Activated T-cell treated with anti-CD3 and anti-CD28 coated beads, Interleukin-2, amount 50 U/mL, for 24 hours (primary cell): Measurements from ENCODE around the gene CYTH1.

Experiments used
- DNase-seq: peaks from one replicate; pipeline ENCODE4 v3.0.0-alpha.2; 2020
- H3K27ac Mint-ChIP-seq: 2 replicates; pipeline ENCODE4 v1.8.0; 2020; ENCODE audit warnings: mild to moderate bottlenecking, mixed read lengths
- H3K27me3 Mint-ChIP-seq: 2 replicates; pipeline ENCODE4 v1.8.0; 2020; ENCODE audit warnings: mixed read lengths
- H3K36me3 Mint-ChIP-seq: 2 replicates; pipeline ENCODE4 v1.8.0; 2020; ENCODE audit warnings: low read depth, mixed read lengths
- H3K4me1 Mint-ChIP-seq: 2 replicates; pipeline ENCODE4 v1.8.0; 2020; ENCODE audit warnings: low read depth, mixed read lengths
- H3K4me3 Mint-ChIP-seq: 2 replicates; pipeline ENCODE4 v1.8.0; 2020; ENCODE audit warnings: mild to moderate bottlenecking, moderate library complexity, mixed read lengths
- H3K9me3 Mint-ChIP-seq: 2 replicates; pipeline ENCODE4 v1.8.0; 2020; ENCODE audit warnings: mixed read lengths

Gene CYTH1

DNA sequence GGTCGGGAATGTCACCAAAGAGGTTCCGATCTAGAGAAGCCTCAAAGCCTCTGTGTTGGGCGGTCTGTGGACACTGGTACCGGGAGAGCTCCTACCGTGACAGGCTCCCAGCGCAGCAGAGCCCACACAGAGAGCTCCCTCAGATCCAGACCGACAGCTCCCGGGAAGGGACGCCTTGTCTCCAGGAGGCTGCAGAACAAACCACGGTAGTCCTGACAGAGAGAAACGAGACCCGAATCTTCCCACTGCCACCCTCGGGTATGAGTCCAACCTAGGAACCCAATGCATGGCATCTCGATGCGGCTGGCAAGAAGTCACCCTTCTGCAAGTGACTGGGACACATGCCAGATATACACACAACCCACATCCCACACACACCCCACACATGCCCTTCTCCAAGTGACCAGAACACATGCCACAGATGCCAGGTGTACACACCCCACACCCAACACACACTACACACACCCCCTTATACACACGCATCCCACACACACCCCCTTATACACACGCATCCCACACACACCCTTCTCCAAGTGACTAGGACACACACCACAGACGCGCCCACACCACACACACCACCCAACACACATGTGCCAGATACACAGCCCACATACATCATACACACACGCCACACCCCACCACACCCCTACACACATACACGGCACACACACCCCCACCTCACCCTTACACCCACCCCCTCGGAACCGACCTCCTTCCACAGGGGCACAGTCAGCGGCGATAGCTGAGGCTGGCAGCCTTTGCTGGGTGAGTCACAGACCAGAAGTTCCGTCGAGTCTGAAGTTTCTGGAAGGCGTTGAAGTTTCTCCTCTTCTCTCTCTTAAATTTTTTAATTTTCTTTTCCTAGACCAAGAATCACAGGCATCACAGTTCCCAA, 15.9 kb upstream of the CYTH1 start:
- Mint-ChIP-seq H3K4me3 (no peak overlapping the region), H3K36me3 (peaks cover 96% of the 10 kb centered on the region), H3K27me3 (no peaks in the 10 kb centered on the region), H3K9me3 (no peaks in the 10 kb centered on the region), H3K27ac (peak overlapping the region; percentile 94), H3K4me1 (peaks cover 68% of the 10 kb centered on the region)
- DNase-seq, result no peak

DNA sequence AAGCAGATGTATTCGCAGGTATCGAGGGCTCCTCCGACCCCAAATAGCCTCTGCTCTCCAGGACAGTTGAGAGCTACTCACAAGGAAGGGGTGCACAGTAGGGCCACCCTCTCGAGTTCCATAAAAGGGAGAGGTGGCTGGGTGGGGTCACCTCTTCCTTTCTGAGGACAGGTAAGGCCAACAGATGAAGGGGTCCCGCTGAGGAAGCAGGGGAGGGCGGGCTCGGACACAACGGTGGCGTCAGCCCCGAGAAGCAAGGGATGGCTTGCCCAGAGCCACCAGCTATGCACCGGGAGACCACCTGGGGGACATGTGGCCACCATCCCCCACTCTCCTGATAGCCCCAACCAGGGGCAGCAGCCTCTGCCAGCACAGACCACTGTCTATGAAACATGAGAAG, 15.1 kb upstream of the CYTH1 start:
- no peaks in the 10 kb centered on the region for H3K9me3 Mint-ChIP-seq
- peaks cover 65% of the 10 kb centered on the region for H3K4me1 Mint-ChIP-seq
- no peak overlapping the region for H3K4me3 Mint-ChIP-seq
- no peak overlapping the region for H3K27ac Mint-ChIP-seq
- DNase-seq, result no peak
- no peaks in the 10 kb centered on the region for H3K27me3 Mint-ChIP-seq
- H3K36me3 Mint-ChIP-seq, result peaks cover 96% of the 10 kb centered on the region

DNA sequence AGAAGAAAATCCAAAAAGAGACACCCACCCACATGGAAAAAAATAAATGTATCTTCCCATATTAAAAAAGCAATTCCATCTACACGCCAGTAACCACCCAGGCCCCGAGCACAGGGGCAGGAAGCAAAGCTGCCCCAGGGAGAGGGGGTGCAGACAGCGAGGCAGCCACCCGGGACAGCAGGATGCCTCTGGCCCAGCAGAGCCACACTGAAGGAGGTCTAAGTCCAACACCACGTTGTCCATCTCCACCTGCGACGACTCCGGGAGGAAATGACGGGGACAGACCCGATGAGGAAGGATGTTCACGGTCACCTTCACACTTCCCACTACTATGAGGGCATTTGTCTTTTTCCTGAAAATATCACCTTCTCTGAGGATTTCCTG, 14.4 kb upstream of the CYTH1 start:
- Mint-ChIP-seq H3K9me3 (no peaks in the 10 kb centered on the region), H3K27ac (peak overlapping the region; percentile 74), H3K36me3 (peaks cover 97% of the 10 kb centered on the region), H3K27me3 (no peaks in the 10 kb centered on the region), H3K4me3 (no peak overlapping the region), H3K4me1 (peaks cover 67% of the 10 kb centered on the region)
- DNase-seq, result no peak

DNA sequence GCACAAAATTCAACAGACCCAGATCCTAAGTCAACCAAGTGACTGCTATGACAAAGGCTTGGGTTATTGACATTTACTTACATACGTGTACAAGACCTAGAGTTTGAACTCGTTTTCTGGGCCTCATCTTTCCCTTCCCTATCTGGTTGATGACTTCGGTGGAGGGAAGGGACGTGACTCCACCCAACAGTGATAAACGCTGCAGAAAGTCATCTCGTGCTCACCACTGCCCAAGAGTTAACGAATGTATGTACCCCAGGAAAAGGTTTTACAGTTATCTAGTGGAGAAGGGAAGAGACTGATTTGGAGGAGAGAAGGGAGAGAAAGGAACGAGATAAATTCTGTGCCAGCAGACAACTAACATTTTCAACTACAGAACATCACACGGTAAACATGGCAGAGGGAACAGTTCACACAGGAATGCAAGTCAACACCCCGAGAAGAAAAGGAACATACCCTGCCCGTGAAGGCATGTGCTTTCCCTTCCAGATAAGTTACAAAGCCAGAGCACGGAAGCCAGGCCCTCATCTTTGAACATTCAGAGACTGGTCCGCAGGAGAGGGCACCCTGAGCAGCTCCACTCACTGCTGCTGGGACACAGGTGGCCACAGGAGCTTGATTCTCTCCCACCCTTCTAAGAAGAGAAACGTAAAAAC, 13.9 kb upstream of the CYTH1 start:
- Mint-ChIP-seq H3K4me3 (no peak overlapping the region), H3K27me3 (no peaks in the 10 kb centered on the region), H3K27ac (peak overlapping the region; percentile 74), H3K4me1 (peaks cover 68% of the 10 kb centered on the region), H3K36me3 (peaks cover 96% of the 10 kb centered on the region), H3K9me3 (no peaks in the 10 kb centered on the region)
- no peak for DNase-seq

DNA sequence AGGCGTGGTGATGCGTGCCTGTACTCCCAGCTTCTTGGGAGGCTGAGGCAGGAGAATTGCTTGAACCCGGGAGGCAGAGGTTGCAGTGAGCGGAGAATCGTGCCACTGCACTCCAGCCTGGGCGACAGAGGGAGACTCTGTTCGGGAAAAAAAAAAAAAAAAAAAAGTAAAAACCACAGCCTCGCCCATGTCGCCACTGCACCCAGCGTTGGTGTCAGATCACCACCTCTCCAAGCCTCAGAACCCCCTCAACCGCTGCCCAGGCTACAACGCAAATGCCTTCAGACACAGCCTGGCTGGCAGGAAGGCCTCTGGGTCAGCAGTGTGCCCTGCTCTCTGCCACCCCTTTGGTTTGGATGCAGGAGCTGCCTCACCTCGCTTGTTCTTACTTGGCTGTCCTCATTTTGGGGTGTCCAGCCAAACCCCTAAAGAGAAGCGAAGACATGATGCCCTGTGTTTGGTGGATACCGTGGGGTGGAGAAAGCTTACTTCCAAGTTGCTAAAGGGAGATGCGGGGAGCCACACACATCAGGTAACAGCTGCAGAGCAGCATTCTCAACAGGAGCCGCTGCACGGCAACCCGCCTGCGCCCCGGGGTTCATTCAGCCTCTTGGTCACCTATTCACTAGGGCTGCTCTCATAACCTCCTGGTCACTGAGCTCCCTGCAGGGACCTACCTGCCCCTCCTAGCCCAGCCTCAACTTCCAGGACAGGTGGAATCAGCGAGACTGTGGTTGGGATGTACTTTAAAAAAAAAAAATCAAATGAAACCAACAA, 13.0 kb upstream of the CYTH1 start:
- H3K27ac Mint-ChIP-seq, result peak overlapping the region; percentile 66
- no peaks in the 10 kb centered on the region for H3K27me3 Mint-ChIP-seq
- H3K4me3 Mint-ChIP-seq, result no peak overlapping the region
- peaks cover 95% of the 10 kb centered on the region for H3K36me3 Mint-ChIP-seq
- H3K9me3 Mint-ChIP-seq, result no peaks in the 10 kb centered on the region
- H3K4me1 Mint-ChIP-seq, result peaks cover 69% of the 10 kb centered on the region
- DNase-seq, result no peak

DNA sequence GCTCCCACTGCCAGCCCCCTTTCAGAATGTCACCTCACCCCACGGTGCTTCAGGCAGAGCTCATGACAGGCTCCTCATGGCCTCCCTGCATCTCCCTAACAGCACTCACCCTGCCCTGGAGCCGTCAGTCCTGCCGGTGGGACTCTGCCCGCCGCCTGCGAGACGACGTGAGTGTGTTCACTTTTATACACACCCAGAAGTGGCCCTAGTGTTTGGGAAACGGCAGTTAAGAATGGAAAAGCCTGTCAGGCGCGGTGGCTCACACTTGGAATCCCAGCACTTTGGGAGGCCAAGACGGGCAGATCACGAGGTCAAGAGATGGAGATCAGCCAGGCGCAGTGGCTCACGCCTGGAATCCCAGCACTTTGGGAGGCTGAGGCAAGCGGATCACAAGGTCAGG, 12.3 kb upstream of the CYTH1 start:
- Mint-ChIP-seq H3K4me3 (no peak overlapping the region), H3K27ac (peak overlapping the region; percentile 65), H3K36me3 (peaks cover 95% of the 10 kb centered on the region), H3K4me1 (peaks cover 70% of the 10 kb centered on the region), H3K27me3 (no peaks in the 10 kb centered on the region), H3K9me3 (no peaks in the 10 kb centered on the region)
- DNase-seq, result no peak

DNA sequence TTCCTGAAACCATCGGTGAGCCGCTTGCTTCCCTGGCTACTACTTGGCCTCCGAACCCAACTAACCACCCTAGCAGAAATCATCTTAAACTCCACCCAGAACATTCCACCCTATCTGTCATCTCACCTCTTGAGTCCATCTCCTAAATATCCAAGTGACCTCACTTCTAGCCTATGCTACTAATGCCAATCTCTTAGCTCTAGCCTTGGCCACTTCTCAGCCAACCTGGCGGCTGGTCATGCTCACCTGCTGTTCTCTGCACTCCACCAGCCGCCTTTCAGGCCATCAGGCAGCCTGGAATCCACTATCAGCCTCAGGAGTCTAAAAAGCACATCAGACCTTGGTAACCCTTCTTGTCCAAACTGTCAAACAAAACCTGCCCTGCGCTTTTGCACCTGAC, 11.9 kb upstream of the CYTH1 start:
- Mint-ChIP-seq H3K27me3 (no peaks in the 10 kb centered on the region), H3K27ac (peak overlapping the region; percentile 65), H3K36me3 (peaks cover 94% of the 10 kb centered on the region), H3K4me1 (peaks cover 68% of the 10 kb centered on the region), H3K4me3 (no peak overlapping the region), H3K9me3 (no peaks in the 10 kb centered on the region)
- DNase-seq, result no peak

DNA sequence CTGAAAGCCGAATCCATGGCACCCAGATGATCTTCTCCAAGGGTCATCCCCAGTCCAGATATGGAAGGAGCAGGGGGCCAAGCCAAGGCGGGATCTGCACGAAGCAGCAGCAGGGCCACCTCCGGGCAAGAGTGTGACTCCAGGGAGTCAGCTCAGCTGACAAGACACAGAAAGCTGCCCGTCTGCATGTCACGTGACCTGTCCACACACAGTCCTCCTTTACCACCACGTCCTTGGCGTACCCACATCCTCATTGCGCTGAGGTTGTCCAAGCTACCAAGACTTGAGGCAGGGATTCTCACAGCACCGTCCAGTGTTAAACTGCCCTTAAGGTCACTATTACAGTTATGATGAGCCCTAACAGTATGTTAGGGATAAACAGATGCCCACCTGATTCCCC, 11.3 kb upstream of the CYTH1 start:
- no peak for DNase-seq
- Mint-ChIP-seq H3K4me3 (no peak overlapping the region), H3K27ac (peak overlapping the region; percentile 65), H3K27me3 (no peaks in the 10 kb centered on the region), H3K36me3 (peaks cover 89% of the 10 kb centered on the region), H3K9me3 (no peaks in the 10 kb centered on the region), H3K4me1 (peaks cover 64% of the 10 kb centered on the region)

DNA sequence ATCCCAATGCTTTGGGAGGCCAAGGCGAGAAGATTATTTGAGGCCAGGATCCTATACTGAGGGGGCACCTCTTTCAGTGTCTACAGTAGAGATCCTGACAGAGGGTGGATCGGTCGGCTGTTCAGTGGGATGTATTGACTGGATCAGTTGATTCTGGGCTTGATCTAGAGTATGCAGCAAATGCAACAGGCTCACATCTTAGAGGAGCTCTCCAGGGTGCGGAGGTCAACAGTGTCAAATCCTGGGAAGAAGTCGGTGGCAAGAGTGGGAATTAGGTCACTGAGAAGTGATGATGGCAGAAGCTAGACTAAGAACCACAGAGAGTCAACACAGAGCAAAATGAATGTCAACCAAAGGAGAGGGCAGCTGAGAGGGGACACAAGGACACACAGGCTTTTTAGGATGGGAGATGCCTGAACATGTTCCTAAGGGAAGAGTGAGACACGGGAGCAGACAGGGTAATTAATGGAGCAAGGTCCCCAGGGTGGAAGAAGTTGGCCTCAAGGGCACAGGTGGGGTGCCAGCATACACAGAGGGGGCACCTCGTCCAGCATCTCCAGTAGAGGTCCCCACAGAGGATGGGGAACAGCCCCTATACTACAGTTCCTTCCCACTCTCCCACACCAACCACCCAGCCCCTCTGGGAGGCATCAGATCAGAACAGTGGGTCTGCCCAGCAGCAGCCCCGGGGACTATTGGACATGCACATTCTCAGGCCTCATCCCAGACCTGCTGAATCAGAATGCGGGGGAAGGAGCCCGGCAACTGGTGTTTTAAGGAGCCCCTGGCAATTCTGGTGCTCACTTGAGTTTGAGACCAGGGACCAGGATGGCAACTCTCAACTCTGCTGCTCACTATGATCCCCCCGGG, 10.0 kb upstream of the CYTH1 start:
- peak overlapping the region; percentile 65 for H3K27ac Mint-ChIP-seq
- H3K9me3 Mint-ChIP-seq, result no peaks in the 10 kb centered on the region
- H3K4me3 Mint-ChIP-seq, result no peak overlapping the region
- peaks cover 87% of the 10 kb centered on the region for H3K36me3 Mint-ChIP-seq
- H3K4me1 Mint-ChIP-seq, result peaks cover 66% of the 10 kb centered on the region
- DNase-seq, result no peak
- H3K27me3 Mint-ChIP-seq, result no peaks in the 10 kb centered on the region

DNA sequence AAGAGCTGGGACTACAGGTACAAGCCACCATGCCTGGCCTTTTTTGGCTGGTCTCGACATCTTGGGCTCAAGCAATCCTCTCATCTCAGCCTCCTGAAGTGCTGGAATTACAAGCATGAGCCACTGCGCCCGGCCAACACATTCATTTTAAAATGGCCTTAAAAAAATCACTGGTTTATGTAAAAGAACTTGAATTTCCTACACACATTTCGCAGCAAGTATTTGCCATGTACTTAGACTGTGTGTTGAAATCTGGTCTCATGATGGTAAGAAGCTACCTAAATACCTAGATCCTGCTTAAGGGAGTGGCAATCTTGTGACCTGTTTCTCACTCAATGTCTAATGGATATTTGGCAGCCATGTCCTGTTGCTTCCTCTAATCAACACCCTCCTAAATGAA, 8.5 kb upstream of the CYTH1 start:
- Mint-ChIP-seq H3K4me1 (peaks cover 60% of the 10 kb centered on the region), H3K36me3 (peaks cover 75% of the 10 kb centered on the region), H3K27me3 (no peaks in the 10 kb centered on the region), H3K9me3 (no peaks in the 10 kb centered on the region), H3K4me3 (no peak overlapping the region), H3K27ac (peak overlapping the region; percentile 92)
- no peak for DNase-seq

DNA sequence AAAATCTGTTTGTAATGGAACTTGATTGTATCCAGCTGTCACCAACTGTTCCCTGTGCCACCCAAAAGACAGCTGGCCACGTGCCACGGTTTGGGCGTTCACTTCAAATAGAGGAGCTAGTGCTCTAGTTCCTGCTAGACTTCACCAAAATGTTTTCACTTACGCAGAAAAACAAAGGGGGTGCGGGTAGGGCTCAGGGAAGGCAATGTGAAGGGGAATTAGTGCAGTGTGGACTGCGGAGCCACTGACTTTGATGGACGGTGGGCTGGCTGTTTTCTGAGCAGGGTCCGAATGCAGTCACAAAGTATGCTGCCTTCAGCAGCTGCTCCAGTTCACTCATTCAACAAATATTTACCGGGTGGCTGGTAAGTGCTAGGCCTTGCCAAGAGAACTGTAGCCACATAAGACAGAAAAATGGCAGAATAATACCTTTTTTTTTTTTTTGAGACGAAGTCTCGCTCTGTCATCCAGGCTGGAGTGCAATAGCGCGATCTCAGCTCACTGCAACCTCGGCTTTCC, 7.6 kb upstream of the CYTH1 start:
- H3K27ac Mint-ChIP-seq, result peak overlapping the region; percentile 92
- no peak overlapping the region for H3K4me3 Mint-ChIP-seq
- H3K27me3 Mint-ChIP-seq, result no peaks in the 10 kb centered on the region
- H3K4me1 Mint-ChIP-seq, result peaks cover 66% of the 10 kb centered on the region
- DNase-seq, result no peak
- peaks cover 69% of the 10 kb centered on the region for H3K36me3 Mint-ChIP-seq
- H3K9me3 Mint-ChIP-seq, result no peaks in the 10 kb centered on the region

DNA sequence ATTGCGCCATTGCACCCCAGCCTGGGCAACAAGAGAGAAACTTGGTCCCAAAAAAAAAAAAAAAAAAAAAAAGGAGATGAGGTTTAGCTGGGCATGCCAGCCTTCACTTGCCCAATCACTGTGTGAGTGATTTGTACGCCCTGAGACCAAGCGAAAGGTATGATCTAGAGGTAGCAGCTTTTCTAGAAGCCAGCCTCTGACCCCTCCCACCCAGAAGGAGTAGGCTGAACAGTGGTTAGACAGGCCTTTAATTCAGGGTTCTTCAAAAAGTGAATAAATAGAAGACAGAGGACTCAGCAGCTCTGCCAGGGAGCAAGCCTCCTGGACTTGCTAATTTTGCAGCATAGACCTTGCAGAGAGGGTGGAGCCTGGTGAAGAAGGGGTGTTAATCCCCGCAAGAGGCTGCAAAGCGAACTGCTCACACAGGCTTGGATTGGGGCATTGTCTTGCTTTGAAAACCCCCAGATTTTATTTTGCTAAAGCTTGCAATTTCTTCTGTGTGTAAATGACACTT, 7.1 kb upstream of the CYTH1 start:
- H3K4me1 Mint-ChIP-seq, result peaks cover 65% of the 10 kb centered on the region
- DNase-seq, result no peak
- peaks cover 64% of the 10 kb centered on the region for H3K36me3 Mint-ChIP-seq
- H3K27ac Mint-ChIP-seq, result peak overlapping the region; percentile 92
- H3K9me3 Mint-ChIP-seq, result no peaks in the 10 kb centered on the region
- H3K4me3 Mint-ChIP-seq, result no peak overlapping the region
- H3K27me3 Mint-ChIP-seq, result no peaks in the 10 kb centered on the region

DNA sequence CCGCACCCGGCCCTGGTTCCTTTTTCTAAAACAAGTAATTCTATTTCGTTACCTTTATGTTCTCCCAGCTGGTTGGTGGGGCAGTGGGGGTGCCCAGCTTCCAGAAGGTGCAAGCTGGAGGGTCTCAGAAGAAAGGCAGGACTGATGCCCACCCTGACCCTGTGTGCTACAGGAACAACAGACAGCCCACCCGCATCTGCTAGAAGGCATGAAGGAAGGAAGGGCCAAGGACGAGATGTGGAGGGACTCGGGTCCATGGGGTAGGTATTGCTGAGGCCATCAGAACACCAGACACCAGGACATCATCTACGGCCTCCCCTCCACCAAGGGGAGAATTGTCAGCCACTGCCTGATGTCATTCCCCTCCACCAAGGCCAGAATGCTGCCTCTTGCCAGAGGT, 6.4 kb upstream of the CYTH1 start:
- Mint-ChIP-seq H3K4me3 (no peak overlapping the region), H3K9me3 (no peaks in the 10 kb centered on the region)

DNA sequence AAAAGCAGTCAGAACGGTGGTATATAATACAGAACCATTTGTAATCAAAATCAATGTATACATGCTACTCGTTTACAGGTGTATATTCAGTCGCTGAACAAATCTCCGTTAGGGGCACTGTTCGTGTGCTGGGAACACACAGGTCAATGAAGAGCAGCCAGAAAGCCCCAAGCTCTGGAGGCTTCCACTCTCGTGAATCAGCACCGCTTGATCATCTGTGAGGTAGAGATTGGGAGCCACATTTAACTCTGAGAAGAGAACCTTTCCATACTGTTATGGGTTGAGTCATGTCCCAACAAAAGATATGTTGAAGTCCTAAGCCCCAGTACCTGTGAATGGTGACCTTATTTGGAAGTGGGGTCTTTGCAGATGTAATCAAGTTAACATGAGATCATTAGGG, 5.4 kb upstream of the CYTH1 start:
- H3K27me3 Mint-ChIP-seq, result no peaks in the 10 kb centered on the region
- DNase-seq, result no peak
- no peak overlapping the region for H3K4me3 Mint-ChIP-seq
- H3K9me3 Mint-ChIP-seq, result no peaks in the 10 kb centered on the region
- H3K4me1 Mint-ChIP-seq, result peaks cover 64% of the 10 kb centered on the region
- H3K36me3 Mint-ChIP-seq, result peaks cover 46% of the 10 kb centered on the region
- peak overlapping the region; percentile 67 for H3K27ac Mint-ChIP-seq

More for the DNA sequence above, 6.4 kb upstream of the CYTH1 start:
- Mint-ChIP-seq H3K36me3 (peaks cover 57% of the 10 kb centered on the region), H3K4me1 (peaks cover 63% of the 10 kb centered on the region), H3K27ac (peak overlapping the region; percentile 92), H3K27me3 (no peaks in the 10 kb centered on the region)
- no peak for DNase-seq
